ENCODE data around the gene TIMM44. TPM values are rescaled to one million over a fixed set of nuclear protein-coding genes. Genes with fewer than 3 reads are reported as not detected.

TIMM44 gene
- total and polyA plus RNA-seq, 2 donors from 2014 or later, result 46.7 to 57.8 TPM

- no peak for FAIRE-seq
- no peak overlapping the region for H3K9ac ChIP-seq (ENCODE audit: low read length in 3 of 3)
- no peaks in the 10 kb centered on the region for H3K36me3 ChIP-seq (ENCODE audit: control insufficient read depth in 2 of 3, insufficient read depth in 3 of 3, low read length in 3 of 3)
Measured at GRCh38 chr19:7883105-7883504, 60.4 kb downstream of the TIMM44 start.

GRCh38 chr19:7881910-7882309, 61.6 kb downstream of the TIMM44 start:
- no peaks in the 10 kb centered on the region for H3K9me3 ChIP-seq (ENCODE audit: control insufficient read depth in 2 of 3, insufficient read depth in 1 of 3, low read length in 3 of 3)
- no peak overlapping the region for H3K27ac ChIP-seq (ENCODE audit: low read depth in 2 of 2, low read length in 2 of 2)
- DNase-seq (no peak), FAIRE-seq (no peak)
- no peak overlapping the region for H3K9ac ChIP-seq (ENCODE audit: low read length in 3 of 3)
- TF ChIP-seq CTCF (IDR thresholded peaks at IDR 0.05; ENCODE audit: borderline replicate concordance, extremely low read depth, insufficient read depth), result no peak
- no peaks in the 10 kb centered on the region for H3K4me1 ChIP-seq (ENCODE audit: control insufficient read depth in 2 of 3, insufficient read depth in 2 of 3, low read depth in 1 of 3, low read length in 3 of 3)
- no peaks in the 10 kb centered on the region for H3K27me3 ChIP-seq (ENCODE audit: control insufficient read depth, insufficient read depth, low read length)
- H3K4me3 ChIP-seq (ENCODE audit: low read length in 3 of 3), result no peak overlapping the region
- intact Hi-C loops (cut with DNase I), result no loop called here
- H3K36me3 ChIP-seq (ENCODE audit: control insufficient read depth in 2 of 3, insufficient read depth in 3 of 3, low read length in 3 of 3), result no peaks in the 10 kb centered on the region

More at GRCh38 chr19:7883105-7883504, 60.4 kb downstream of the TIMM44 start:
- intact Hi-C loops (cut with DNase I), result no loop called here
- Histone ChIP-seq H3K9me3 (ENCODE audit: control insufficient read depth in 2 of 3, insufficient read depth in 1 of 3, low read length in 3 of 3) (no peaks in the 10 kb centered on the region), H3K27ac (ENCODE audit: low read depth in 2 of 2, low read length in 2 of 2) (no peak overlapping the region), H3K27me3 (ENCODE audit: control insufficient read depth, insufficient read depth, low read length) (no peaks in the 10 kb centered on the region), H3K4me3 (ENCODE audit: low read length in 3 of 3) (no peak overlapping the region), H3K4me1 (ENCODE audit: control insufficient read depth in 2 of 3, insufficient read depth in 2 of 3, low read depth in 1 of 3, low read length in 3 of 3) (no peaks in the 10 kb centered on the region)
- no peak for DNase-seq
- TF ChIP-seq CTCF (IDR thresholded peaks at IDR 0.05; ENCODE audit: borderline replicate concordance, extremely low read depth, insufficient read depth), result no peak

GRCh38 chr19:7879836-7880235, 63.6 kb downstream of the TIMM44 start:
- no peak for TF ChIP-seq CTCF (IDR thresholded peaks at IDR 0.05; ENCODE audit: borderline replicate concordance, extremely low read depth, insufficient read depth)
- DNase-seq, result peak in 1 of 5 donors; percentile 53
- H3K27ac ChIP-seq (ENCODE audit: low read depth in 2 of 2, low read length in 2 of 2), result no peak overlapping the region
- no peak overlapping the region for H3K4me3 ChIP-seq (ENCODE audit: low read length in 3 of 3)
- no peaks in the 10 kb centered on the region for H3K27me3 ChIP-seq (ENCODE audit: control insufficient read depth, insufficient read depth, low read length)
- H3K9ac ChIP-seq (ENCODE audit: low read length in 3 of 3), result no peak overlapping the region
- no peak for FAIRE-seq
- H3K36me3 ChIP-seq (ENCODE audit: control insufficient read depth in 2 of 3, insufficient read depth in 3 of 3, low read length in 3 of 3), result no peaks in the 10 kb centered on the region
- no peaks in the 10 kb centered on the region for H3K9me3 ChIP-seq (ENCODE audit: control insufficient read depth in 2 of 3, insufficient read depth in 1 of 3, low read length in 3 of 3)
- intact Hi-C loops (cut with DNase I), result no loop called here
- no peaks in the 10 kb centered on the region for H3K4me1 ChIP-seq (ENCODE audit: control insufficient read depth in 2 of 3, insufficient read depth in 2 of 3, low read depth in 1 of 3, low read length in 3 of 3)

Measured in kidney (tissue), 14 donors.